GM21526 (cell line): ENCODE data around the gene NR2F6.

Experiments
- ATAC-seq: cut with Tn5 transposase; IDR thresholded peaks from one replicate; pipeline ENCODE4 v1.9.1; 2021; ENCODE audit warnings: moderate library complexity; ENCODE audit not compliant: unreplicated experiment, low FRiP score

The NR2F6 gene

DNA sequence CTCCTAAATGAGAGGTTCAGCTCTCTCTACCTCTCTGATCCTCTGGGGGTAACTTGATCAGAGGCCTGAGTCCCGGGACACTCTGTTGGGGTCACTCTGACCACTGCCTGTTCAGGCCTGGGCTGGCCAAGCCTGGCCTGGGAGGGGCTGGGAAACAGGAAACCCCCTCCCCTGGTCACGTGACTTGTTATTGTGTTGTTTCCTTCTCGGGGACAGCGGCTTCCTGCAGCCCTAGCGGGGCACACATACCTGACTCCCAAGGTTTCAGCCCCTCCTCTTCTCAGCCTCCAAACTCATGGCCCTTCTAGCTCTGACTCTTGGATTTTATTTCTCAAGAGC, 18.9 kb upstream of the NR2F6 start, which contains the start of gene USHBP1:
USHBP1 (minus strand) TSS at position 105 of the 339 bp plus-strand sequence. CDS start 446 bp downstream, outside the sequence.
- no peak for ATAC-seq

- ATAC-seq: no peak
These were observed 18.3 kb upstream of the NR2F6 start for GRCh38 chr19:17263712-17264640.

- ATAC-seq: no peak
These were observed 16.8 kb upstream of the NR2F6 start for GRCh38 chr19:17262557-17262956.

DNA sequence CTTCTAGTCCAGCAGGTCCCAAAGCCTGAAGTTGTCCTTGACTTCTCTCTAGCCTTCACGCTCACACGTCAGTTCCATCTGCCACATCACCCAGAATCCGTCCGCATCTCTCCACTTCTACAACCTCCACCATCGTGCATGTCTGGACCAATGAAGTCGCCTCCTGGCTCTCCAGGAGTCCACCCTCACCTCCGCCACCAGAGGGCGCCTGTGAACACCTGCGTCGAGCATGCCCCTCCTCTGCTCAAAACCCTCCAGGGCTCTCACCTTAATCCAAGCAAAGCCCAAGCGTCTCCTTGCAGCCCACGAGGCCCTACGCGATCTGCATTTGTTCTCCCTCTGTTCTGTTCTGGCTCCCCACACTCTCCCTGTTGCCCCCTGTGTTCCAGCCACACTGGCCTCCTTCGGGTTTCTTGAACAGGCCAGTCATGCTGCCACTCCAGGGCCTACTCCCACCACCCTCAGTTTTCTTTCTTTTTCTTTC, 15.2 kb upstream of the NR2F6 start:
- no peak for ATAC-seq

DNA sequence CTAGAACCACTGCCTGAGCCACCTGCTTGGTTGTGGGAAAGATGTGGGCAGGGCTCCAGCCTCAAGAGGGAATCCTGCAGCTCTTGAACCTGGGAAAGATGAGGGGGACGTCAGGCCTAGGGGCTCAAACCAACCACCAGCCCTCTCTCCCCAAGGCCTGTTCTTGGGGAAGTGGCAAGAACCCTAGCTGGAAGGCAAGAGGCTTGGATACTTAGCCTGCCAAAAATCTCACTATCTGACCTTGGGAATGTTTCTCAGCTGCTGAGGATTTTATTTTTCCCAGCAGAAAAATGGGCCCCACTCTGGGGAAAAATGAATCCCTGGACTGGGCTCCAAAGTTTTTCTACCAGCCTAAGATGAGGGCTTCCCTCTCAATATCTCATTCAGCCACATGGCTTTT, 14.2 kb upstream of the NR2F6 start:
- ATAC-seq: no peak

DNA sequence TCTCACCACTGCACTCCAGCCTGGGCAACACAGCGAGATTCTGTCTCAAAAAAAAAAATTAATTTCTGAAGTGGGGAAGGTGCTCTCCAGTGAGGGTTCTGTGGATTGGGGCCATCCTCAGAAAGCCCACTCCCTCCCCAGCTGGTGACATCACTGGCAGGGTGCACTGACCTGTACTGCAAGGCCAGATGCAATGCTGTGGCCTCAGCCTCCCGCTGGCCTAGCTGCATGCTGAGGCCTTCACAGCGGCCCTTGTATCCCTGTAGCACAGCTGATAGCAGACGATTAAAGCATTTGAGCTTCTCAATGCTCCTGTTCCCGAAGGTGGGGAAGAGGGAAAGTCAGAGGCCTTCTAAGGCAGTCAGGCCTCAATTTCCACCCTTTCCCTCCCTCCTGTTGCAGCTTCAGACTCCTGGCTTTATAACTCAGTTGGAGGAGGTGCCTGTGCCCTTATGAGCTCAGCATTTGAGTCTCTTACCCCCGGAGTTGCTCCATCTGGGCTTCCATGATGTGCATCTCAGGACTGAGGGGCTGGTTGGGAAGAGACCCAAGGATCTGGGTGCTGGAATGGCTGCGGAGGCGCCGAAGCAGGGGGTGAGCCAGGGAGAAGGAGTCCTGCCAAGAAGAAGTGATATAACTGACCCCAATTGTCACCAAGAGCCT, 13.5 kb upstream of the NR2F6 start:
- ATAC-seq: no peak

DNA sequence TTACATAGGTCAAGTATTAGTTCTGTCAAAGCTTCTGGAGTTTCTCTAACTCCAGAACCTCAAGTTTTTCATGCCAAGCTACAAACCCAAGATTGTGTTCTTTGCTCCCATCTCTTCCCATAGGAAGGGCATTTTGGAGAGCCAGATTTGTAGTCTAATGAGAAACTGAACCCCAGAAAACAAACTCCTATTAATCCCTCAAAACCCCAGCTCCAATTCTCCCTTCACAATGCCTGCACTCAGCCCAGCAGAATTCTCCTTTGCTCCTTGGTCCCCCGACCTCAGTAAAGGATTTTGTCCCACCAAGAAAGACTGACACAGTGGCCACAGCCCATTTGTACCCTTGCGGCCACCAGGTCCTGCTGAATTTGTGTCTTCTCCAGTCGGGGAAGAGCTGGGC, 10.4 kb upstream of the NR2F6 start:
- ATAC-seq: no peak

- ATAC-seq: no peak
These were observed 9.5 kb upstream of the NR2F6 start for GRCh38 chr19:17255150-17255621.

DNA sequence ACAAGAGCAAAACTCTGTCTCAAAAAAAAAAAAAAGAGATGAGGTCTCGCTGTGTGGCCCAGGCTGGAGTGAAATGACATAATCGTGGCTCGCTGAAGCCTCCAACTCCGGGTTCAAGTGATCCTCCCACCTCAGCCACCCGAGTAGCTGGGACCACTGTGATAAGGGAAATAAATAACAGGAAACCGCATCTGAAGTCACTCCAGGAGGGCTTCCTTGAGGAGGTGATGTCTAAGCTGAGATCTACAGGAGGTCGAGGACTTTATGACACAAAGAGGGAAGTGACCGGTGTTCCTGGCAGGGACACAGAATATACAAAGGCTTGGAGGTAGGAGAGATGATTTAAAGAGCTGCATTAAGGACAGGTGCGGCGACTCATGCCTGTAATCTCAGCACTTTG, 8.9 kb upstream of the NR2F6 start:
- ATAC-seq: no peak

- ATAC-seq: no peak
These were observed 4.3 kb upstream of the NR2F6 start for GRCh38 chr19:17249887-17250548.

DNA sequence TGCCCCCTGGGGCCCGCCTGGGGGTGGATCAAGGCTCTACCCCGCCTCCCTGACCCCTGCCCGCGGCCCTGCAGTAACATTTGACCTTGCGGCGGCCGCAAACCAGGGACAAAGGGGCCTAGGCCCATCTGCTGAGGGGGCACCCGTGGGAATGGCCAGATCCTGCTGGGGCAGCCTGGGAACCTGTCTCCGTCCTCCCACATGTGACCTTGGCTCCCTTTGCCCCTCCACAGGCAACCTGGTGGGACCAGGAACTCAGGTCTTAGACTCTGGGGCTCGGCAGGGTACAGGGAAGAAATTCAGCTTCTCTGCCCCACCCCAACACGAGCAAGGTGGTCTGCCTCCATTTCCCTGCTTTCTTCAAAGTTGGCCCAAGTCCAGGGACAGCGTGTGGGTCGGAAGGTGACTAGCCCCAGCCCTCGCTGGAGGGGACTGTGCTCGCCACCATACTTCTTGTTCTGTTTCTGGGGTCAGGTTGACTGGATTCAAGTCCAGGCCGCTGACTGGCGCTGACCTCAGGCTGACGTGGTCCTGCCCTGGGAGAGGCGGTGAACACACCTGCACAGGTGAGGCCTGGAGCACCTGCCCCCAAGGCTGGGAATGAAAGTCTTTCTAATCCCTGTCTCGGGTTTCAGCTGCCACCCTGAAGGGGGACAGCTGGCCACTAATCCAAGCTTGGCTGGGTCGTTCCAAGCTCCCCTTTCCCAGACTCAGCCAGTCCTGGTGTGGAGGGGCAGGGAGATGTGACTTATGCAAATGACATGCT, 2.5 kb upstream of the NR2F6 start:
- no peak for ATAC-seq

DNA sequence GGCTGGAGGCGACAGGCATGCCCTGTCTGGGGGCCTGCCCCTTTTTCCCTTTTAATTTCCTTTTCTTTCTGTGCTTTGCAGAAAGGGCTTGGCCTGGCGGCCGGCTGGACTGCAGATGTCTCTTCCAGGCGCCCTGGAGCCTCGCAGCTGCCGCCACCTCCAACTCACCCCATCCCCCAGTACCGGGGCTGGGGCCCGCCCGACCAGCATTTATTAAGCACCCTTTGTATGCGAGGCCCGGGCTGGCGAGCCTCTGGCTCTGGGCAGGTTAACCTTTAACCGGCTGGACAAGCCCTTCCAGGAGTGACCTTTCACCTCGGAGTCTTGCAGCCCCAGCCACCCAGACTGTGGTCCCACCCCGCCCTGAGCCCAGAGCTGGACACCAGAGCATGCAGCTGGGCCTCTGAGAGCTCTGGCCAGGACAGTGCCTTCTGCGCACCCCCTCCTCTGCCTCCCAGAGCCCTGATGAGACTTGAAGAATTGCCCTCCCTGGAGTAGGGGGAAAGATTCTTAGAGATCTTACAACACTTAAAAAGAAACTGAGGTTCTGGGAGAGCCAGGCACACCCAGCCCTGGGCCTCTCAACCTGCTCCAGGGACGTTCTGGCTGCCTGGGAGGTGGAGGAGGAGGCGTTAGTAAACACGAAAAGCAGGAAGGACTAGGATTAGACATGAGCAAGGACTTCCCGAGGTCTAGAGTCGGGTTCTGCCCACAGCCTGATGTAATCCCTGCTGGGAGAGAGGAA, 1.1 kb upstream of the NR2F6 start:
- no peak for ATAC-seq

GRCh38 chr19:17244618-17245534, 843 bp downstream of the NR2F6 start:
- no peak for ATAC-seq

GRCh38 chr19:17243830-17244617, 1.7 kb downstream of the NR2F6 start:
- ATAC-seq: no peak

DNA sequence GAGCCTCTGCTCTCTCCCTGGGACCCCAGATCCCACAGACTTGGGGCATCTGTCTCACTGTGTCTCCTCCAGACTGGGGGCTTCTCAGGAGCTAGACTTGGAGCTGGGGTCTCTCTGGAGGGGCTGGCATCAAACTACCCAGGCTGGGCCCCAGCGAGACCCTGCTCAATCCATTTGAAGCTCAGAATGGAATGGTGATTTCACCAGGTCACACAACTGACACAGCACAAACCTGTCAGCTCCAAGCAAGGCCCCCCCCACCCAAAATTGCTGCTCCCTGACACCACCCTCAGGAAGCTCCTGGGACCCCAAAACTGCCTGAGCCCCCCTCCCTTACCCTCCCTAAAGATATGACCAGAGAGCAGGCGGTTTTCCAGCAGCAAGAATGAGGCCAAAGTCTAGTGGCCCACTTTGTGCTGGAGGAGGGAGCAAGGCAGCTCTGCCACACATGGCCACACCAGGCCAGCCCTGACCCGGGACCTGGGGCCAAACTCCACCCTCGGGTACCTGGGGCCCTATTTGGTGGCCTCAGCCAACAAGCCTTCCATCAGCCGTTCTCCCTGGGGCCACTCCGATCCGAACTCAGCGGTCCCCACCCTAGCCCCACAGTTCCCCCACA, 2.4 kb downstream of the NR2F6 start:
- ATAC-seq: no peak

DNA sequence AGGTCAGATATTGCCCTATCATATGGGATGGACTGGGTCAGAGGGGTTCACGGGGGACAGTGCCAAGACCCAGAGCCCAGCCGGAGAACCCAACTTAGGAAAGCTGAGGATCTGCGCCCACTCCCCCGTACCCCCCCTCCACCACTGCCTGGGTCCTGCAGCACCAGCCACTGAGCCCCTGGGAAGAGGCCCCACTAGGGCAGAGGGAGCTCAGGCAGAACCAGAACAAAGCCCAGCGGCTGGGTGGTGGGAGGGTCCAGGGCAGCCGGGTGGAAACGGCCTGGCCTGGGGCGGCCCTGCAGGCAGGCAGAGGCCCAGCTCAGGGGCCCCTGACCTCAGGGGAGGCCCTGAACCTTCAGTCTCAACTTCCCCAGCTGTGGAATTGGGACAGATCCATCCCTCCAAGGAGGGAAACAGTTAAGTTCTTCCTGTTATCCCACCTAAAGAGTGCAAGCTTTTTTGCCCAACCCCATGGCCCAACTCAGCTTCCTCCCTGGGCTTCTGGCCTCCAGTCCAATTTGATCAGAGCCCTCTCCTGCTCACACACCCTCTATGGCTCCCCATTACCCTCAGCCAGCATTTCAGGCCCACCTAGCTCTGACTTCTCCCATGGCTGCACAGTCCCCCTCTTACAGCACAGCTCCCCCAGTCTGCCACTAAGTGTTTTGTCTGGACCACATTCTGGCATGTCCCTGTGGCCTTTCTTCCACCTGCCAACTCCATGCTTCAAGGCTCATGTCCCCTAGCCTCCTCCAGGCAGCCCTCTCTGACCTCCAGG, 3.1 kb downstream of the NR2F6 start:
- ATAC-seq: no peak
